C4-2B (cell line): ENCODE data around the gene NELFA.

Experiments
- CTCF ChIP-seq: fragments of 450-650 bp; conservative IDR thresholded peaks from 2 replicates; pipeline ENCODE4 v1.5.1; 2017; ENCODE audit warnings: mild to moderate bottlenecking
- ZFX ChIP-seq: fragments of 450-650 bp; IDR thresholded peaks from 2 replicates; pipeline ENCODE4 v1.6.1; 2017

- TF ChIP-seq CTCF (no peak), ZFX (no peak)
Observed at GRCh38 chr4:1948232-1948631, 60.5 kb downstream of the NELFA start.
